GM06990 (cell line): ENCODE results near the gene SLC7A11.

Experiments
- DNase-seq: peaks from one replicate; pipeline ENCODE4 v3.0.0-alpha.2; 2011; ENCODE audit not compliant: insufficient read length; ENCODE audit errors: extremely low read depth
- H3K27me3 ChIP-seq: replicated peaks from 2 replicates; pipeline ENCODE4 v1.6.0; 2011; ENCODE audit warnings: low read length; ENCODE audit not compliant: control insufficient read depth, insufficient read depth
- H3K36me3 ChIP-seq: 2 replicates; pipeline ENCODE4 v1.5.1; 2011; ENCODE audit warnings: low read length; ENCODE audit not compliant: control insufficient read depth, insufficient read depth
- H3K4me3 ChIP-seq: replicated peaks from 2 replicates; pipeline ENCODE4 v1.5.1; 2011; ENCODE audit warnings: low read depth, mild to moderate bottlenecking, control low read depth, low read length
- CTCF ChIP-seq: IDR thresholded peaks from 2 replicates; pipeline ENCODE4 v1.5.1; 2011; ENCODE audit warnings: low read length, control low read depth, mild to moderate bottlenecking, inconsistent platforms; ENCODE audit not compliant: insufficient read depth, poor library complexity, severe bottlenecking

Gene SLC7A11

GRCh38 chr4:138161351-138161750 is 80.8 kb downstream of the SLC7A11 start:
- no peak for DNase-seq
- Histone ChIP-seq H3K27me3 (no peaks in the 10 kb centered on the region), H3K36me3 (no peaks in the 10 kb centered on the region), H3K4me3 (no peak overlapping the region)
- TF ChIP-seq CTCF = no peak

GRCh38 chr4:138158746-138159297 is 83.3 kb downstream of the SLC7A11 start:
- no peaks in the 10 kb centered on the region for H3K36me3 ChIP-seq
- no peak for TF ChIP-seq CTCF
- no peak for DNase-seq
- no peaks in the 10 kb centered on the region for H3K27me3 ChIP-seq
- H3K4me3 ChIP-seq = no peak overlapping the region

DNA sequence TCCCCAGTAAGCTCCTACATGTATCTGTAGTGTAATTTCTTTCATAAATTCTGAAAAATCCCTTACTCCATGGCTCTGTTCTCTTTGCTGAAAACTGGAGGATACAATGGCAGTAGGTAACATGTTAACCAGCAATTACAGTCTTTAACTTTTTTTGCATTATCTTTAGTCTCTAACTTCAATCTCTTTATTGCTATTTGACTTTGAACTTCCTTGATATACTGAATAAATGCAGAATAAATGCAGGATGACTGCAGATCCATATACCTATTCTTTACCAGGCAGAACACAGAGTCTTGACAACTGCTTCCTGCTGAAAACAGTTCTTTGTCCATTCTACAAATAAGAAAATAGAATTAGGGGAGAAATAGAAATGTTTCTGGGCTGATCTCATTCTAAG is 101.3 kb downstream of the SLC7A11 start:
- no peaks in the 10 kb centered on the region for H3K27me3 ChIP-seq
- TF ChIP-seq CTCF = no peak
- H3K36me3 ChIP-seq = no peaks in the 10 kb centered on the region
- no peak overlapping the region for H3K4me3 ChIP-seq
- DNase-seq = no peak

- H3K27me3 ChIP-seq = no peaks in the 10 kb centered on the region
- no peak for TF ChIP-seq CTCF
- DNase-seq = no peak
- H3K36me3 ChIP-seq = no peaks in the 10 kb centered on the region
- H3K4me3 ChIP-seq = no peak overlapping the region
Observed at GRCh38 chr4:138138774-138139173, 103.4 kb downstream of the SLC7A11 start.

DNA sequence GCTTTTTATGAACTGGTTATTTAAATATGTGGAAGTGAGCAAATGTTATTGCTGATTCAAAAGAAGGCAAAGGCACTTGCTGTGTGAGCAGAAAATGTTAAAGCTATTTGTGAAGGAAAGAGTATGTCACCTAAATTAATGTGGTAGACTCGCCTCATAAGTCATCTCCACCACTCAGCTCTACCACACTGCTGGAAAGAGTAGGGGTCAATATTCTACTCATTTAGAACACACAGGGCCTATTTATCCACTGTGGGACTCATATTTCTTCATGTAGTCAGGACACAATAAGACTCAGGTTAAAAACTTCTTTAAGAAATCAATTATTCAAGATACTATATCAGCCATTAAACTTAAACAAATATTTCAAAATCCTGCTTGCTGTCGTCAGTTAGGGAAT is 106.5 kb downstream of the SLC7A11 start:
- Histone ChIP-seq H3K36me3 (no peaks in the 10 kb centered on the region), H3K27me3 (no peaks in the 10 kb centered on the region), H3K4me3 (no peak overlapping the region)
- no peak for TF ChIP-seq CTCF
- no peak for DNase-seq

DNA sequence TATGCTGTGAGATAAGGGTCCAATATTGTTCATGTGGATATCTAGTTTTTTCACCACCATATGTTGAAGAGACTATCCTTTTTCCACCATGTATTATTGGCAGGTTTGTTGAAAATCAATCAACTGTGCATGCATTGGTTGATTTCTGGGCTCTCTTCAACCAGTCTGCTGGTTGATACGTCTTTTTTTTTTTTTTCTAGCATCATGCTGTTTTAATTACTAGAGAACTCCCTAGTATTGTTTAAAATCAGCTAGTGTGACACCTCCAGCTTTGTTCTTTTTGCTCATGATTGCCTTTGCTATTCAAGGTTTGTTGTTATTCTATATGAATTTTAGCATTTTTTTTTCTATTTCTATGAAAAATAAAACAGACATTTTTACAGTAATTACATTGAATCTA is 123.9 kb downstream of the SLC7A11 start:
- DNase-seq = no peak
- no peak overlapping the region for H3K4me3 ChIP-seq
- no peaks in the 10 kb centered on the region for H3K36me3 ChIP-seq
- TF ChIP-seq CTCF = no peak
- H3K27me3 ChIP-seq = no peaks in the 10 kb centered on the region
